Right renal cortex interstitium (tissue), 3 donors: ENCODE data around the gene CFD. TPM values are rescaled to one million over a fixed set of nuclear protein-coding genes. Genes with fewer than 3 reads are reported as not detected.
"Not testable (repeated sequence)": the region's sequence is repeated elsewhere in the genome, so short reads cannot be mapped to it uniquely, and the experiment has no call there.

Experiments
- DNase-seq, 3 donors: peaks; one replicate each; pipeline ENCODE4 v3.0.0-alpha.2; 2013; ENCODE audit warnings: low read depth in 3 of 3, low spot score in 2 of 3
- polyA plus RNA-seq, 3 donors: library from polyadenylated mRNA; unstranded; fragments of 120-200 nt; gene quantifications; one replicate each; pipeline ENCODE4 v1.2.1, GENCODE V29; 2013; ENCODE audit not compliant: insufficient read length in 3 of 3

CFD gene
- polyA plus RNA-seq, 3 donors = 1.4 to 2.0 (median 2.0) TPM

DNA sequence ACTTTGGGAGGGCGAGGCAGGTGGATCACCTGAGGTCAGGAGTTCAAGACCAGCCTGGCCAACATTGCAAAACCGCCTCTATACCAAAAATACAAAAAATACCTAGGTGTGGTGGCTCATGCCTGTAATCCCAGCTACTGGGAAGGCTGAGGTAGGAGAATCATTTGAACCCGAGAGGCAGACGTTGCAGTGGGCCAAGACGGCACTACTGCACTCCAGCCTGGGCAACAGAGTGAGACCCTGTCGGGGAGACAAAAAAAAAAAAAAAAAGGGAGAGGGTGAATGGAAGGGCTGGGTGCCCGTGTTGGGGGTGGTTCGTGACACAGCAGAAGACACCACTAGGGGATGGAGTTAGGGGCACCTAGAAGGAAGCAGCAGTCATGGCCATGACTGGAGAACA, 10.8 kb downstream of the CFD start:
- DNase-seq = no peak

DNA sequence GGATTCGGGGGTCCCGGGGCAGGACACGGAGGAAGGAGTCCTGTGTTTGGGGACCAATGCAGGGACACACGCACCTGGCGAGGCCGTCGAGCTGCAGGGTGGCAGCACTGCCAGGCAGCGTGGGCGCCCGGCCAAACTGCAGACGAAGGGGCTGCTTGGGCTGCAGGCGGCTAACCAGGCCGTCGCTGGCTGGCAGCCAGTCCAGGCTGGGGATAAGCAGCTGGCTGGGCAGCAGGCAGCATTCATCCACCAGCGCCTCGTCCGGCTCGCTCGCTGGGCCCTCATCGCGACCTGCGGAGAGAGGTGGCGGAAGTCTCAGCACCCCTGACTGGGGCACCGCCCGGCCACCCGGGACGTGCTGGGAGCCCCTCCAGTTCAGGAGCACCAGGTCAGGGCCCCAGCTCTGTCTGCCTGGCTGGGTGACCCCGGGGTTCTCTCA, 11.5 kb downstream of the CFD start:
- DNase-seq = no peak

DNA sequence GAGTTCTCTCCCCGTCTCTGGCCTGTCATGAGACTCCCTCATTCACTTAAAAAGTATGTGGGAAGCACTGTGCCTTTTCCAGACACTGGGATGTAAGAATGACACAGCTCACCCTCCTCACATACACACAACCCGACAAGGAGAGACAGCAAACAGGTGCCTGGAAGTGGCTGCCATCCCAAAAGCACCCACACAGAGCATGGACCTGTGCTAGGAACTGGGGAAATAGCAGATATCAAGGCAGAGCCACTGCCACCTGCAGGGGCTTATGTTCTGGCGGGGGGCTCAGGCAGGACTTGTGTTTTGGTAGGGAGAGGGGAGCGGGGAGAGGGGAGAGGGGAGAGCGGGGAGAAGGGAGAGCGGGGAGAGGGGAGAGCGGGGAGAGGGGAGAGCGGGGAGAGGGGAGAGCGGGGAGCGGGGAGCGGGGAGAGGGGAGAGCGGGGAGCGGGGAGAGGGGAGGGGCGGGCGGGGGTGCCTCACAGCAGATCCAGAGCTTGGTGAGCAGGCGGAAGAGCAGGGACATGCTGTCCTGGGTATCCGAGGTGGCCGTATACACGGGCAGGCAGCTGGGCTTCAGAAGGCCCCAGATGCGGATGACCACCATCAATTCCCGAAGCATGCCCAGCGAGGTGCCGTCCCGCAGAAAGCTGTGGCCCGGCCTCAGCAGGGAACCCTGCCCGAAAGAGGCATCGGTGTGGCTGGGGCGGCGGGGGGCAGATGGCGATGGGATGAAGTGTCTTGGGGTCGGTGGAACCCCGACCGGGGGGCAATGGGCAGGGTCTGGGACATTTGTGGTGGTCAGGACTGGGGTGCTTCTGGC, 12.2 kb downstream of the CFD start:
- DNase-seq = no peak

DNA sequence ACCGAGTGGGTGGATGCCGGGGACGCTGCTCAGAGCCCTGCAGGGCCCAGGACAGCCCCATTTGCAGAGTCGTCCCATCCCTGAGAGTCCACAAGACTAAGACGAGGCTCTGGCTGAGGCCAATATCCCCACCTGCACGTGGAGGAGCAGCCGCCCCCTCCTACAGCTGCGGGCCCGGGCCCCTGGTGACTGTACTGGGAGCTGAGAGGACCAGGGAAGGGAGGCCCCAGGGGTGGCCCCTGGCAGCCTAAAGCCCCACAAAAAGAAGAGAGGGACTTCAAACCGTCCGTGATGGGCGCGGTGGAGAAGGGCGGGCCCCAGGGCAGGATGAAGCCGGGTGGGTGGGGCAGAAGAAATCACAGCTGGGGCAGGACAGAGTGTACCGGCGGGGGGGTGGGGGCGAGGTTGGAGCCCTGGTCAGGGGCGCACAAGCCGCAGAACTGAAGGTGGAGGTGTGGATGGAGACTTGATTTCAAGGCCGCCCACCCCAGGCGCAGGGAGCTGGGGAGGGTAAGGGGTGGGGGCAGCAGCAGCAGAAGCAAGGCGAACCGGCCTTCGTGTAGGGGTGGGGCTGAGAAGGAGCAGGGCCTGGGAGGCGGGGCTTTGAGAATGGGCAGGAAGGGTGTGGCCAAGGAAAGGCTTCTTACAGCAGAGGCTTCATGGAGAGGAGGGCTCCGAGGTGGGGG, 12.9 kb downstream of the CFD start:
- DNase-seq = no peak

DNA sequence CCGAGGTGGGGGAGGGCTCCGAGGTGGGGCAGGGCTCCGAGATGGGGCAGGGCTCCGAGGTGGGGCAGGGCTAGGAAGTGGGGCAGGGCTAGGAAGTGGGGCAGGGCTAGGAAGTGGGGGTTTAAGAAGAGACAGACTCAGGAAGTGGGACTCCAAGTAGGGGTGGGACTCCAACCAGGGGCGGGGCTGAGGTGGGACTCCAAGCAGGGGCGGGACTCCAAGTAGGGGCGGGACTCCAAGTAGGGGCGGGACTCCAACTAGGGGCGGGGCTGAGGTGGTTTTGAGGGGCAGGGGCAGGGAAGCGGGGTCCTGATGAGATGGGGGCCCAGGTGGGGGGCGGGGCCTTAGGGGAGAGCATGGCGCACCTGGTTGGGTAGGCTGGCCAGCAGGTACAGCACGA, 13.6 kb downstream of the CFD start:
- DNase-seq = no peak

DNA sequence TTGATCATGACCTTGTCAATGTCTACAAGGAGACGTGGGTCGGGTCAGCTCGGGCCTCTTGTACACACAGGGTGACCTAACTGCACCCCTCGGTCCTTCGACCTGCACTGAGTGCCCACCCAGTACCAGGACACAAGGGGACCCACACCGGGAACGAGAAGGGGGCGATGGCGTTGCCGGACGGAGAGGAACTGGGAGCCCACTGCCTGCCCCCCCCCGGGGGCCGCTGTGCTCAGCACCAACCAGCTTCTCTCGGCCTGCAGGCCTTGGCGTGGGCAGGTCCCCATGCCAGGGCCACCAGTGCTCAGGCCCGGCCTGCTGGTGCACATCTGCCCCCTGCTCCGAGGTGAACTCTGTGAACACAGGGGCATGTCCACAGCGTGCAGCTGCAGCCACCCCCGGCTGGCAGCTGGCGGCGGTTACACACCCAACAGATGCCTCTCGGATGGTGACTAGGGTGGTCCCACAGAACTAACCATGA, 14.1 kb downstream of the CFD start:
- no peak for DNase-seq

DNA sequence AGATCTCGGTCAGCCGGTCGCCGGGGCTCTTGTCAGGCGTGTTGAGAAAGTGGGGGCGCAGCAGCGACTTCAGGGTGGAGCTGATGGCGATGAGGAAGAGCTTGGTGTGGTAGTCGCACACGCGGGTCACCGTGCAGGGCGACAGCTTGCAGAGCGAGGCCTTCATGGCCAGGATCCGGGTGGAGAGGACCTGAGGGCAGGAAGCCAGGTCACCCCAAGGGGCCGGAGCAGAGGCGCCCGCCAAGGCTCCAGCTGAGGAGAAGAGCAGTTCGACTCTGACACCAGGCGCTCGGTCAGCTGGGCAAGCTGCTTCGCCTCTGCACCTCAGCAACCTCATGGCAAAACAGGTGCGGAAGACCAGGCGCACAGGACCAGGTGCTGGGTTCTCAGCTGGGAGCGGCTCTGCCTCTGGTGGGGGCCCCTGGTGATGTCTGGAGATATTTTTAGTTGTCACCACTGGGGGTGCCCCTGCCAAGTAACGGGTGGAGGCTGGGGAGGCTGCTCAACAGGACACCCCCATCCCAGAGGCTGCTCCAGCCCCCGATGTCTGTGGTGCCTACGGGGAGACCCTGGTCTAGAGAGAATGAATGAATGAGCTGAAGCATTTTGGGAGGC, 15.9 kb downstream of the CFD start:
- DNase-seq = no peak

DNA sequence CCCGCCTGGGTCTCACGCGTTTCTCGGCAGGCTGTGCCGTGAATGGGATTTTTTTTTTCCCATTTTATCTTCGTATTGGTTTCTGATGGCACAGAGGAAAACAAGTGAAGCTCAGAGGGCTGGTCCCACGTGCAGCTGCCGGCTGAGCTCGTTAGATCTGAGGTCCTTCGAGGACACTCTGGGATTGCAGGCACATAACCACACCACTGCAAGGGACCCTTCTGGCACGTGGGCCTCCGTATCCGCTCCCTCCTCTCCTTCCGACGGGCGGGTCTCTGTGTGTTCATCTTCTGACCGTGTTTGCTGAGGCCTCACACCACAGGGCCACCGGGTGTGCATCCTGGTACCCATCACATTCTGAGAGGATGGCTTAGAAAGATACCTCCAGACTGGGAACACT, 16.6 kb downstream of the CFD start:
- DNase-seq = no peak

DNA sequence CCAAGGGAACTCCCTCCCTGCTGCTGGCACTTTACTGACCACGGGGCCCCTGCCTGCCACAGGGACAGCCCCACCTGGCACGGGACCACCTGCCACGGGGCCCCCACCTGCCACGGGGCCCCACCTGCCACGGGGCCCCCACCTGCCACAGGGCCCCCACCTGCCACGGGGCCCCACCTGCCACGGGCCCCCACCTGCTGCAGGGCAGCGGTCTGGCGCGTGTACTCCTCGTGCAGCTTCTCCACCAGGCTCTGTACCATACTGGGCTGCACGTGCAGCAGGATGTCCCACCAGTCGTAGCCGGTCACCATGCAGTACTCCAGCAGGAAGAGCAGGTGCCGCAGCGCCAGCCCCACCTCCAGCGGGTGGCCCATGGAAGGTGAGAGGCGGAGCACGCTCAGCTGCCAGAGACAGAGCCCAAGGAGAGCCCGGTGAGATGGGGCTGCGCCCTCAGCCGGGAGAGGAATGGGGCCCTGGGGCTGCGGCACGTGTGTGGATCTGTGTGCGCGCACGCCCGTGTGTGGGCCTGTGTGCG, 17.4 kb downstream of the CFD start:
- DNase-seq = no peak

DNA sequence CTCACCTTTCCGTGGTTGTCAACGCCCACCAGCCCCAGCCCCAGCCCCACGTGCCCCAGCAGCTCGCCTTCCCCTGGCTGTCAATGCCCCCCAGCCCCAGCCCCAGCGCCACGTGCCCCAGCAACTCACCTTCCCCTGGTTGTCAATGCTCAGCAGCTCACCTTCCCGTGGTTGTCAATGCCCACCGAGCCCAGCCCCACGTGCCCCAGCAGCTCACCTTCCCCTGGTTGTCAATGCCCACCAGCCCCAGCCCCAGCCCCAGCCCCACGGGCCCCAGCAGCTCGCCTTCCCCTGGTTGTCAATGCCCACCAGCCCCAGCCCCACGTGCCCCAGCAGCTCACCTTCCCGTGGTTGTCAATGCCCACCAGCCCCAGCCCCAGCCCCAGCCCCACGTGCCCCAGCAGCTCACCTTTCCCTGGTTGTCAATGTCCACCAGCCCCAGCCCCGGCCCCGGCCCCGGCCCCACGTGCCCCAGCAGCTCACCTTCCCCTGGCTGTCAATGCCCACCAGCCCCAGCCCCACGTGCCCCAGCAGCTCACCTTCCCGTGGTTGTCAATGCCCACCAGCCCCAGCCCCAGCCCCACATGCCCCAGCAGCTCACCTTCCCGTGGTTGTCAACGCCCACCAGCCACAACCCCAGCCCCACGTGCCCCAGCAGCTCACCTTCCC, 18.7 kb downstream of the CFD start:
- not testable (repeated sequence) for DNase-seq

DNA sequence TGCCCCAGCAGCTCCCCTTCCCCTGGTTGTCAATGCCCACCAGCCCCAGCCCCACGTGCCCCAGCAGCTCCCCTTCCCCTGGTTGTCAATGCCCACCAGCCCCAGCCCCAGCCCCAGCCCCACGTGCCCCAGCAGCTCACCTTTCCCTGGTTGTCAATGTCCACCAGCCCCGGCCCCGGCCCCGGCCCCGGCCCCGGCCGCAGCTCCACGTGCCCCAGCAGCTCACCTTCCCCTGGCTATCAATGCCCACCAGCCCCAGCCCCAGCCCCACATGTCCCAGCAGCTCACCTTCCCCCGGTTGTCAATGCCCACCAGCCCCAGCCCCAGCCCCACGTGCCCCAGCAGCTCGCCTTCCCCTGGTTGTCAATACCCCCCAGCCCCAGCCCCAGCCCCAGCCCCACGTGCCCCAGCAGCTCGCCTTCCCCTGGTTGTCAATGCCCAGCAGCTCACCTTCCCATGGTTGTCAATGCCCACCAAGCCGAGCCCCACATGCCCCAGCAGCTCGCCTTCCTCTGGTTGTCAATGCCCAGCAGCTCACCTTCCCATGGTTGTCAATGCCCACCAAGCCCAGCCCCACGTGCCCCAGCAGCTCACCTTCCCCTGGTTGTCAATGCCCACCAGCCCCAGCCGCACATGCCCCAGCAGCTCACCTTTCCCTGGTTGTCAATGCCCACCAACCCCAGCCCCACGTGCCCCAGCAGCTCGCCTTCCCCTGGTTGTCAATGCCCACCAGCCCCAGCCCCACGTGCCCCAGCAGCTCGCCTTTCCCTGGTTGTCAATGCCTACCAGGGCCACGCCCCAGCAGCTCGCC, 19.5 kb downstream of the CFD start:
- DNase-seq = not testable (repeated sequence)

DNA sequence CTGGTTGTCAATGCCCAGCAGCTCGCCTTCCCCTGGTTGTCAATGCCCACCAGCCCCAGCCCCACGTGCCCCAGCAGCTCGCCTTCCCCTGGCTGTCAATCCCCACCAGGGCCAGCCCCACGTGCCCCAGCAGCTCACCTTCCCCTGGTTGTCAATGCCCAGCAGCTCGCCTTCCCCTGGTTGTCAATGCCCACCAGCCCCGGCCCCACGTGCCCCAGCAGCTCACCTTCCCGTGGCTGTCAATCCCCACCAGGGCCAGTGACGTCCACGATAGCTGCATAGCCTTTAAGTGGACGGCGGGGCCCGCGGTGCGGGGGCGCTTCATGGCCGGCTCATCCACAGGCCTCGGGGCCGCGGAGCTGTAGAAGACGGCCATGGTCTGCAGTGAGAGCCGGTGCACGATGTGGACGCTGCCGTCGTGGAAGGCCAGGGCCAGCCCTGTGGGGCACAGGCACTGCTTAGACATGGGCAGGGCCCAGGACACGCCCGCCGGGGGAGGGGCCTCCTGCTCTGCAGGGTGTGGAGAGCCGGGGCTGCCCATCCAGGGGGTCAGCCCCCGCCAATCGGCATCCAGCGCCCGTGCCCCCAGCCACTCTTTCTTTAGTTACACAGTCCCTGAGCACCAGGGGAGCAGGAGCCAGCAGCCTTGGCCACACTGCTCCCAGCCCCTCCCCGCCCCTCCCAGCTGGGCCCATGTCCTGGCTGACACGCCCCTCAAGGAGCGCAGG, 20.4 kb downstream of the CFD start:
- DNase-seq = no peak

DNA sequence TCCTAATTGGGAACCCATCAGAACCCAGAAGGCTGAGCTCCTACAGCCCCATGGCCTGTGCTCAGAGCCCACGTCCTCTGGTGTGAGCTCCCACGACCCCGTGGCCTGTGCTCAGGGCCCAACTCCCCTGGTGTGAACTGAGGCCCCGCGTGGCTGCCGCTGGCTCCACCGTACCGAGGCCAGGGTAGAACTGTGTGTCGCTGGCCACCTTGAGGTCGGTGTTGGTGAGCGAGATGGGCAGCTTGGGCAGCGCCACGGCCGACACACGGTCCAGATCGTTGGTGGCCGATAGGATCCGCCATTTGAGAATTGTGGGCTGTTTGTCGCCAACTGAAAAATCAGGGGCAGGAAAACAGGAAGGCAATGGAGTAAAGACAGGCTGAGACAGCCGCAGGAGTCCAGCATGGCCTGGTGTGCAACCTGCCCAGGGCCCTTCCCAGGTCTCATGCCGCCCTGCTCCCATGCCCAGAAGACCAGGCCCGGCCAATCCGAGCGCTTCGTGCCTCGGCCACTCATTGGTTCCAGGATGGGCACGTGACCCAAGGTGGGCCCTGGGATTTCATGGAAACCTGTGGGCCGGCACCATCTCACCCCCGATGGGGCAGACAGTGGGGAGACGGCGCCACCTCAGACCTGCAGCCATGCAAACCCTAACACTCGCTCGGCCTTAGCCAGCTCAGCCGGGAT, 22.1 kb downstream of the CFD start:
- DNase-seq = no peak

DNA sequence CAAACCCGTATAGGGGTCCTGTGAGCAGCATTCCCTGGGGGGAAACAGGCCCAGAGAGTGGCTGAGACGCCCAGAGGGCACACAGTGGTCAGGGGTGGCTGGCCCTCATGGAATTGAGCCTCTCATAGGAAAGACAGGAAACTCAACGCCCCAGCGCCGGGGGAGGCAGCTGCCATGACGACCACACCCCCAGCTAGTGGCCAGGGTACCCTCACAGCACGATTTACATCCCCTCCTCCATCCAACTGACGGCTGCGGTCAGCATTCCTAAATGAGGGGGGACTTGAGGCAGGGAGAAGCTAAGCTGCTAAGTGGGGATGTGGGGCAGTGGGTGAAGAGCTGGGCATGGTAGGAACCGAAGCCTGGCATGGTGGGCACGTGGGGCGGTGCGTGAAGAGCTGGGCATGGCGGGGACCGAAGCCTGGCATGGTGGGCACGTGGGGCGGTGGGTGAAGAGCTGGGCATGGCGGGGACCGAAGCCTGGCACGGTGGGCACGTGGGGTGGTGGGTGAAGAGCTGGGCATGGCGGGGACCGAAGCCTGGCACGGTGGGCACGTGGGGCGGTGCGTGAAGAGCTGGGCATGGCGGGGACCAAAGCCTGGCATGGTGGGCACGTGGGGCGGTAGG, 23.5 kb downstream of the CFD start:
- no peak for DNase-seq

DNA sequence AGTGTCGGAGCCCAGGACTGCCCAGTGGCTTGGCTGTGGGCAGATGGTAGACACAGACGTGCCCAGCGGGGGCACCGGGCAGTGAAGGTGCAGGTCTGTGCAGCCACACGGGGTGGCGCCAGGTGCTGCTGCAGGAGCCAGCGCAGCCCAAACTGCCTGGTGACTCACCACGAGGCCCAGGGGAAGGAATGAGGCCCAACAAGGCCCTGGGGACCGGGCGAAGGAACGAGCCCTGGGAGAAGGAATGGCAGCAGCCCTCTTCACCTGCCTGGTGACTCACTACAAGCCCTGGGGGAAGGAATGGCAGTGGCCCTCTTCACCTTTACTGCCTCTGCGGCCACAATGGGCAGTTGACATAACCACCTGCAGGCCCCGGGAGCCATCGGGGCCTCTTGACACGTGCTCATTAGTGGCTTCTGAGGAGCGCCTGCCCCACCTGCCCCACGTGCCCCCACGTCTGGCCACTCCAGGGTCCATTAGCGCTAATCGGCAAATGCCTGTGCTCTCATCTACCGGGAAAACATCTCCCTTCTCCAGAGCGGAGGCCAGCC, 24.3 kb downstream of the CFD start:
- DNase-seq = no peak

DNA sequence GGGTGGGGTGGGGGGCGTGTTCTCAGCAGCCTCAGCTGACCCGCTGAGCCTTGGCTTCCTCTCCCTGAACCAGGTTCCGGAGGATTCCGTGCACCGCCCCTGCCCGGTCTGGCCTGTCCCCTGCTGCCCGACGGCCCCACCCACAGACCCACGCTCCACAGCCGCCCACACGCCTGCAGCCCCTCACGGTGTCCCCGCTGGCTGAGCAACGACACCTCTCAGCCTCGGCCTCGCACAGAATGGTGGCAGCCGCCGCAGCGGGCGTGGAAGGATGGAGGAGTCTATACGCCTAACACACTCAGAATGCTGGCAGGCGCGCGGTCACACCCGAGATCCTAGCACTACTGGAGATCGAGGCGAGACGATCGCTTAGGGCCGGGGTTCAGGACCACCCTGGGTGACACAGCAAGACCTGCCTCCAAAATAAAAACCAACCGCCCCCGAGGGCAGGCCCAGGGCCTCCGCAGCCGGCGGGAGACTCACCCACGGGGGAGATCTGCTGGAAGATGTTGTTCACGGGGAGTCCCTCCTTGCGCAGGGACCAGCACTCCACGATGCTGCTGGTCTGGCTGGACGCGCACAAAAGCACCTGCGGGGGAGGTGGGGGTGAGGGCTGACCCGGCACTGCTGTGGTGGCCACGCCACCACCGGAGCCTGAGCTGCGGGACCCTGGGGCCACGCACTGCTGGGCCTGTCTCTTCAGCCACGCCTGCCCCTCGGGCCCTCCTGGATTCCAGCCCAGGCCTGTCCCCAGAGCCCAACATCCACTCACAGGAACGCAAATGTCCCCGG, 25.2 kb downstream of the CFD start:
- no peak for DNase-seq

DNA sequence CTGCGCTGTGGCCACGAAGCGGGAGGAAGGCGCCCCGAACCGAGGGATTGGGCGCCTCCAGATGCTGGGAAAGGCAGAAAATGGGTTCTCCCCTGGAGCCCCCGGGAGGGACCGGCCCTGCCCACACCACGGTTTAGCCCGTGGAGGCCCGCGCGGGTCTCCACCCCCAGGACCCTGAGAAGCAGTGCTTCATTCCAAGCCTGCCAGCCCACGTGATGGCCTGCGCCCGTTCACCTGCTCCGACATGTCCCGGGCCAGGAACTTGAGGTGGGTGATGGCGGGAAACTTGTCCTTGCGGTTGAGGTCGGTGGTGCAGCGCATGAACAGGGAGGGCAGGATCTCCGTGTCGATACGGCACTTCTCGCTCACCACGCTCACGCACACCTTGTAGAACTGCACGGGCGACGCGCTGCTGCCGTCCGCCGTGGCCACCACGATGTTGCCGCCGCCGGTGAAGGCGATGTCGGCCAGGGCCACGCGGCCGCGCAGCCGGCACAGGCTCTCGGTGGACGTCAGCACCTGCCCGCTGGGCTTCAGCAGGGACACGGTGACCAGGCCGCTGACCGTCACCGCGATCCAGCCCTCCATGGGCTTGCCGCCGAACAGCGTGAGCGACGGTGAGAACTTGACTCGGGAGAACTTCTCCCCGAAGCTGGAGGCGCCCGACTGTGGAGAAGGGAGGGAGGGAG, 26.2 kb downstream of the CFD start:
- DNase-seq = no peak
